ENCODE measurements around the gene KRTAP9-9. TPM values are rescaled to one million over a fixed set of nuclear protein-coding genes. Genes with fewer than 3 reads are reported as not detected.
A peak's percentile ranks its signal among the peaks of the same experiment; 100 is the strongest.
"Not testable (repeated sequence)": the region's sequence is repeated elsewhere in the genome, so short reads cannot be mapped to it uniquely, and the experiment has no call there.

The KRTAP9-9 gene
- total RNA-seq, result under 1 TPM in 1 of 8 experiments, not detected in 7; 0.28 TPM

- in situ Hi-C loops (cut with MboI; ENCODE audit: low pct_unique_long_range_greater_than_20kb in 2 of 9, low sequenced_read_pairs in 9 of 9, unreplicated experiment in 9 of 9); ATAC-seq (replicated peaks in 6 of 8); H3K4me3 ChIP-seq; H3K27ac ChIP-seq; H3K4me1 ChIP-seq (replicated peaks in 1 of 2): not testable (repeated sequence)
- 60 to 100% (median 72%) methylated on average over 1 to 4 of the region's 5 CpGs; no CpG with 5 or more reads in 6 of the 10 experiments for WGBS, 10 experiments
Observed at GRCh38 chr17:41255381-41256290, at the start of gene KRTAP9-9. KRTAP9-9 (plus strand) TSS chr17:41255384.

- no peak overlapping the region for H3K27ac ChIP-seq
- H3K4me3 ChIP-seq, result no peak overlapping the region
- H3K4me1 ChIP-seq (replicated peaks in 1 of 2), result no peaks in the 10 kb centered on the region
- in situ Hi-C loops (cut with MboI; ENCODE audit: low pct_unique_long_range_greater_than_20kb in 2 of 9, low sequenced_read_pairs in 9 of 9, unreplicated experiment in 9 of 9), result no loop called here
- WGBS, 10 experiments, result 14 to 88% (median 38%) methylated on average over 1 of the region's 1 CpG; no CpG with 5 or more reads in 3 of the 10 experiments
- no peak for ATAC-seq (replicated peaks in 6 of 8)
Observed at GRCh38 chr17:41211845-41212466, 43.2 kb upstream of the KRTAP9-9 start.

DNA sequence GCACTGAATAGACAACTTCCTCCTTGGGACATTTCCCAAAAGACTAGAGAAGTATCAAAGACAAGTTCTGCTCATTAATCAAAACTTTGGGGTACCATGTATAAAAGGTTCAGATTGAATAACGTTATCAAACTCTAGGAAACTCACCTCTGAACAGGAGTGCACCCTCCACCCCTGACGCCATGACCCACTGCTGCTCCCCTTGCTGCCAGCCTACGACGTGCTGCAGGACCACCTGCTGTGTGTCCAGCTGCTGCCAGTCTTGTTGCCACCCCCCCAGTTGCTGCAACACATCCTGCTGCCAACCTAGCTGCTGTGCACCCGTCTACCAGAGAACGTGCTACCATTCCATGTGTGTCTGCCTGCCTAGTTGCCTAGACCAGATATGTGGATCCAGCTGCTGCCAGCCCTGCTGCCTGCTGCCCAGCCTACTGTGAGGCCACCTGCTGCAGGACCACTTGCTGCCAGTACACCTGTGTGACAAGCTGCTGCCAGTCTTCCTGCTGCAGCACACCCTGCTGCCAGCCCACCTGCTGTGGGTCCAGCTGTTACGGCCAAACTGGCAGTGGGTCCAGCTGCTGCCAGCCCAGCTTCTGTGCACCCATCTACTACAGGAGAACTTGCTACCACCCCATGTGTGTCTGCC lies 42.5 kb upstream of the KRTAP9-9 start:
- 20 to 90% (median 60%) methylated on average over 1 to 5 of the region's 7 CpGs; no CpG with 5 or more reads in 3 of the 10 experiments for WGBS, 10 experiments
- no peak overlapping the region for H3K4me3 ChIP-seq
- H3K4me1 ChIP-seq (replicated peaks in 1 of 2), result no peaks in the 10 kb centered on the region
- no peak for ATAC-seq (replicated peaks in 6 of 8)
- H3K27ac ChIP-seq, result no peak overlapping the region
- in situ Hi-C loops (cut with MboI; ENCODE audit: low pct_unique_long_range_greater_than_20kb in 2 of 9, low sequenced_read_pairs in 9 of 9, unreplicated experiment in 9 of 9), result no loop called here

- Histone ChIP-seq H3K27ac (no peak overlapping the region), H3K4me3 (no peak overlapping the region), H3K4me1 (replicated peaks in 1 of 2) (no peaks in the 10 kb centered on the region)
- 13 to 86% (median 33%) methylated on average over 1 of the region's 1 CpG; no CpG with 5 or more reads in 4 of the 10 experiments for WGBS, 10 experiments
- in situ Hi-C loops (cut with MboI; ENCODE audit: low pct_unique_long_range_greater_than_20kb in 2 of 9, low sequenced_read_pairs in 9 of 9, unreplicated experiment in 9 of 9), result no loop called here
- ATAC-seq (replicated peaks in 6 of 8), result no peak
Observed at GRCh38 chr17:41215681-41216080, 39.5 kb upstream of the KRTAP9-9 start.

DNA sequence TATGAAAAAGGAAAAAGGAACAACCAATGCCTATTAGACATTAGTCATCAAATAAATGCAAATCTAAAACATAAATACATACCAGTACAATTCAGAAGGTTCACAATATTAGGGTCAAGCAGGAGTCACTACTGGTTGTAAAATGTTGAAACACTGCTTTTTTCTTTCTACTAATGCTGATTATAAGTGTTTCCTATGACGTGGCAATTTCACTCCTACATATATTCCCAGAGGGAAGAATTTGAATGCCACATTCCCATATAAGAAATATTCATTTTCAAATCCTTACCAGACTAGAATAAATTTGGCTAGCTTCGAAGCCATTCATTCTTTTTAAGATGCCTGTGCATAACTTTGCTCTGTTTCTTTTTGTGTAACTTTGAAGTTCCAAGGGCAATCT lies 31.4 kb upstream of the KRTAP9-9 start:
- H3K4me1 ChIP-seq (replicated peaks in 1 of 2), result no peaks in the 10 kb centered on the region
- H3K4me3 ChIP-seq, result no peak overlapping the region
- in situ Hi-C loops (cut with MboI; ENCODE audit: low pct_unique_long_range_greater_than_20kb in 2 of 9, low sequenced_read_pairs in 9 of 9, unreplicated experiment in 9 of 9), result no loop called here
- peak in 1 of 8 experiments; percentile 54 for ATAC-seq (replicated peaks in 6 of 8)
- no peak overlapping the region for H3K27ac ChIP-seq
- WGBS, 10 experiments, result 0 to 100% (median 52%) methylated on average over 1 to 2 of the region's 2 CpGs

DNA sequence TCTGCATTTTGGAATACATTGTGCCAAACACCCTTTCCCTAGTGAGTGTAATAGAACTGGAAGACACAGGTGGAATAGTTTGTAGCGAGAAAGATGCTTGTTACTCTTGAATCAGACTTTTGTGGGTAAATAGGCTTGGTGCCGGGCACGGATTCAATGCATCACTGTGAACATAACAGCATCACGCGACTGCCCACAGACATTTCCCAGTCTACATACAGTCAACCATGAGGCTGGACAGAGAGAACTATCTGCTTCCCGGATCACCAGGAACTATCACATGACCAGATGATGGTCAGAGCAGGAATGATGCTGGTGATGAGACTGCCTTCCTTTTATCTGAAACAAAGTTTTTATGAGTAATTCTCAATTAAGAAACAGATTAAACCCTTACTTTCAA lies 29.1 kb upstream of the KRTAP9-9 start:
- Histone ChIP-seq H3K4me1 (replicated peaks in 1 of 2) (no peaks in the 10 kb centered on the region), H3K27ac (no peak overlapping the region), H3K4me3 (no peak overlapping the region)
- in situ Hi-C loops (cut with MboI; ENCODE audit: low pct_unique_long_range_greater_than_20kb in 2 of 9, low sequenced_read_pairs in 9 of 9, unreplicated experiment in 9 of 9), result no loop called here
- no peak for ATAC-seq (replicated peaks in 6 of 8)
- WGBS, 10 experiments, result 60 to 100% (median 97%) methylated on average over 1 to 6 of the region's 6 CpGs; no CpG with 5 or more reads in 2 of the 10 experiments

GRCh38 chr17:41226598-41227095 lies 28.5 kb upstream of the KRTAP9-9 start, which contains the start of gene KRTAP9-2:
KRTAP9-2 (plus strand) TSS chr17:41226648; CDS start chr17:41226655, 7 bp downstream.
- no CpG with 5 or more reads among the region's 4 CpGs for WGBS, 10 experiments

GRCh38 chr17:41230094-41230493 lies 25.1 kb upstream of the KRTAP9-9 start:
- no peak for ATAC-seq (replicated peaks in 6 of 8)
- peaks cover 0 to 5% of the 10 kb centered on the region in 2 donors for H3K4me1 ChIP-seq (replicated peaks in 1 of 2)
- in situ Hi-C loops (cut with MboI; ENCODE audit: low pct_unique_long_range_greater_than_20kb in 2 of 9, low sequenced_read_pairs in 9 of 9, unreplicated experiment in 9 of 9), result no loop called here
- H3K27ac ChIP-seq, result no peak overlapping the region
- H3K4me3 ChIP-seq, result no peak overlapping the region

More at GRCh38 chr17:41226598-41227095, 28.5 kb upstream of the KRTAP9-9 start, which contains the start of gene KRTAP9-2:
- in situ Hi-C loops (cut with MboI; ENCODE audit: low pct_unique_long_range_greater_than_20kb in 2 of 9, low sequenced_read_pairs in 9 of 9, unreplicated experiment in 9 of 9); H3K4me3 ChIP-seq; H3K27ac ChIP-seq; ATAC-seq (replicated peaks in 6 of 8); H3K4me1 ChIP-seq (replicated peaks in 1 of 2): not testable (repeated sequence)

DNA sequence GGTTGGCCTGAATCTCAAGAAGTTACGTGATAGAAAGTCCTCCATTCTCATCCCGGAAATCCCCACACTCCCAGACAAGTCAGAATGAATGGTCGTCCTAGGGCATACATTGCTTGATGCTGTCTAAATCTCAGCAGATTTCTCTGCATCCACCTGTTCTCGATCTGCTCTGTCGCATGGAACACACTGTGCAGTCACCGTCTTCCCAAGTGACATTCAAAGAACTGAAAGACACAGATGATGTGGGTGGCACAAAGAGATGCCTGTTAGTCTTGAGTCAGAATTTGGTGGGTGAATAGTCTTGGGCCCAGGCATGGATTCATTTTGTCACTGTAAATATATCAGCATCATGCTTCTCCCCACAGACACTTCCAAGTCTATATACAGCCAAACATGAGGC lies 23.5 kb upstream of the KRTAP9-9 start:
- H3K4me1 ChIP-seq (replicated peaks in 1 of 2), result peaks cover 0 to 5% of the 10 kb centered on the region in 2 donors
- ATAC-seq (replicated peaks in 6 of 8), result no peak
- WGBS, 10 experiments, result 4 to 100% (median 75%) methylated on average over 1 to 6 of the region's 6 CpGs; no CpG with 5 or more reads in 2 of the 10 experiments
- H3K4me3 ChIP-seq, result no peak overlapping the region
- in situ Hi-C loops (cut with MboI; ENCODE audit: low pct_unique_long_range_greater_than_20kb in 2 of 9, low sequenced_read_pairs in 9 of 9, unreplicated experiment in 9 of 9), result no loop called here
- H3K27ac ChIP-seq, result no peak overlapping the region

DNA sequence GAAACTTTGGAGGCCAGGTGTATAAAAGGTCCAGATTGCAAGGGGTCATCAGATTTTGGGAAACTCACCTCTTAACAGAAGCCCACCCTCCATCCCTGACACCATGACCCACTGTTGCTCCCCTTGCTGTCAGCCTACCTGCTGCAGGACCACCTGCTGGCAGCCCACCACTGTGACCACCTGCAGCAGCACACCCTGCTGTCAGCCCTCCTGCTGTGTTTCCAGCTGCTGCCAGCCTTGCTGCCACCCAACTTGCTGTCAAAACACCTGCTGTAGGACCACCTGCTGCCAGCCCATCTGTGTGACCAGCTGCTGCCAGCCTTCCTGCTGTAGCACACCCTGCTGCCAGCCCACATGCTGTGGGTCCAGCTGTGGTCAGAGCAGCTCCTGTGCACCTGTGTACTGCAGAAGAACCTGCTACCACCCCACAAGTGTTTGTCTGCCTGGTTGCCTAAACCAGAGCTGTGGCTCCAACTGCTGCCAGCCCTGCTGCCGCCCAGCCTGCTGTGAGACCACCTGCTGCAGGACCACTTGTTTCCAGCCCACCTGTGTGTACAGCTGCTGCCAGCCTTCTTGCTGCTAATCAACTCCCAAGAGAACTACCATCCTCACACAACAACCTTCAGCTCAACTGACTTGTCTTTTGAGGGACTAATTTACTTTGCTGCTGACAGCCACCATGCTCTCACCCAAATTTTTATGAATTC lies 22.6 kb upstream of the KRTAP9-9 start, which contains the start of gene KRTAP9-3:
Gene KRTAP9-3 (plus strand): TSS at position 51 of the 707 bp plus-strand sequence. CDS start 53 bp downstream, at position 104.
- in situ Hi-C loops (cut with MboI; ENCODE audit: low pct_unique_long_range_greater_than_20kb in 2 of 9, low sequenced_read_pairs in 9 of 9, unreplicated experiment in 9 of 9); ATAC-seq (replicated peaks in 6 of 8); H3K4me1 ChIP-seq (replicated peaks in 1 of 2); H3K4me3 ChIP-seq; H3K27ac ChIP-seq: not testable (repeated sequence)
- 67% methylated on average over 1 of the region's 1 CpG; no CpG with 5 or more reads in 9 of the 10 experiments for WGBS, 10 experiments

DNA sequence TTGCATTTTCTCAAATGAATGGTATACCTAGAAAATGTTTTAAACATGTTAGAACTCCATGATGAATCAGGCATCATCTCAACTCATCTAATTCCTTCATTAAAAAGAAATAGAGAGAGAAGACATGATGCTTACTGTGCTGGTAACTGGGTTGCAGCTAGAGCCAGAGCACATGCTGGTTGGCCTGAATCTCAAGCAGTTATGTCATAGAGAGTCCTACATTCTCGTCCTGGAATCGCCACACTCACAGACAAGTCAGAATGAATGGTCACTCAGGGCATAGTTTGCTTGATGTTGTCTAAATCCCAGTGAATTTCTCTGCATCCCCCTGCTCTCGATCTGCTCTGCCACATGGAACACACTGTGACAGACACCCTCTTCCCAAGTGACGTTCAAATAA lies 18.1 kb upstream of the KRTAP9-9 start:
- H3K4me1 ChIP-seq (replicated peaks in 1 of 2); H3K4me3 ChIP-seq; in situ Hi-C loops (cut with MboI; ENCODE audit: low pct_unique_long_range_greater_than_20kb in 2 of 9, low sequenced_read_pairs in 9 of 9, unreplicated experiment in 9 of 9); H3K27ac ChIP-seq; ATAC-seq (replicated peaks in 6 of 8): not testable (repeated sequence)
- whole genome bisulfite sequencing, 10 experiments, result 72 to 90% (median 76%) methylated on average over 2 to 3 of the region's 4 CpGs; no CpG with 5 or more reads in 7 of the 10 experiments

- in situ Hi-C loops (cut with MboI; ENCODE audit: low pct_unique_long_range_greater_than_20kb in 2 of 9, low sequenced_read_pairs in 9 of 9, unreplicated experiment in 9 of 9); H3K4me1 ChIP-seq (replicated peaks in 1 of 2); H3K27ac ChIP-seq; ATAC-seq (replicated peaks in 6 of 8); H3K4me3 ChIP-seq: not testable (repeated sequence)
- 60 to 83% methylated on average over 1 of the region's 3 CpGs; no CpG with 5 or more reads in 8 of the 10 experiments for WGBS, 10 experiments
Observed at GRCh38 chr17:41237949-41238437, 17.2 kb upstream of the KRTAP9-9 start, which contains the start of gene KRTAP9-8. KRTAP9-8 (plus strand) TSS chr17:41237999; CDS start chr17:41238052, 53 bp downstream.
